SH-SY5Y (cell line): Measurements from ENCODE around the gene KIAA1217.

Experiments used
- GATA2 ChIP-seq: IDR thresholded peaks from 2 replicates; pipeline ENCODE4 v1.6.1; 2011; ENCODE audit warnings: mild to moderate bottlenecking, low read depth, low read length
- GATA3 ChIP-seq: IDR thresholded peaks from 2 replicates; pipeline ENCODE4 v1.6.1; 2011; ENCODE audit warnings: low read depth, mild to moderate bottlenecking, low read length, moderate library complexity

DNA sequence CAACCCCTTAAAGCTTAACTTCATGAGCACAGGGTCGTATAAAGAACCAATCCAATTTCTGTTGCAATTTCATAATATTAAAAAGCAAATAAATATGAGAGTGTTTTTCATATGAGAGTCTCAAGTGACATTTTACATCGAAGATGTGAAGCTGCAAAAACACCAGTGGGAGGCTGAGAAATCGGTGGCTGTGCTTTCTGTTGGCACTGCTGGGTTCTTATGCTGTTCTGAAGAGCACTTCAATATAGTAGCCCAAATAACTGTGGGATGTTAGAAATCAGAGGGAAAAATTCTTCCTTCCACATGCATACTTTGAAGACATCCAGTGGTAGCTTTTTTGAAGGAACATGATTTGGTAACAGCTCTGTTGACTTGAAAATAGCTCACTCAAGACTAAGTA is 269.0 kb downstream of the KIAA1217 start:
- TF ChIP-seq GATA2, result no peak
- TF ChIP-seq GATA3, result no peak
